Stimulated activated naive CD4-positive, alpha-beta T cell treated with Interleukin-2 at 50 U/mL for 16 hours (primary cell): ENCODE data around the gene SGPP1.
"Not testable (repeated sequence)": the region's sequence is repeated elsewhere in the genome, so short reads cannot be mapped to it uniquely, and the experiment has no call there.

ENCODE experiments used
- DNase-seq: peaks from one replicate; lab custom pipeline; 2025; lab: John Stamatoyannopoulos, UW

SGPP1 gene

GRCh38 chr14:63638493-63638892 is 89.4 kb downstream of the SGPP1 start:
- no peak for DNase-seq

DNA sequence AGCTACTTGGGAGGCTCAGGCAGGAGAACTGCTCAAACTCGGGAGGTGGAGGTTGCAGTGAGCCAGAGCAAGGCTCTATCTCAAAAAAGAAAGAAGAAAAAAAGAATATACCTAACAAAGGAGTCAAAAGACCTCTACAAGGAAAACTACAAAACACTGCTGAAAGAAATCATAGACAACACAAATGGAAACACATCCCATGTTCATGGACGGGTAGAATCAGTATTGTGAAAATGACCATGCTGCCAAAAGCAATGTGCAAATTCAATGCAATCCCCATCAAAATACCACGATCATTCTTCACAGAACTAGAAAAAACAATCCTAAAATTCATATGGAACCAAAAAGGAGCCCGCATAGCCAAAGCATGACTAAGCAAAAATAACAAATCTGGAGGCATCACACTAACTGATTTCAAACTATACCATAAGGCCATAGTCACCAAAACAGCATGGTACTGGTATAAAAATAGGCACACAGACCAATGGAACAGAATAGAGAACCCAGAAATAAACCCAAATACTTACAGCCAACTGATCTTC is 91.7 kb downstream of the SGPP1 start:
- not testable (repeated sequence) for DNase-seq
